IPS-NIHi11 (cell line): ENCODE measurements around the gene MMADHC.
A peak's percentile ranks its signal among the peaks of the same experiment; 100 is the strongest.

Experiments used
- DNase-seq: peaks from one replicate; pipeline ENCODE4 v3.0.0; 2012; ENCODE audit warnings: mixed read lengths, low spot score

Gene MMADHC

DNA sequence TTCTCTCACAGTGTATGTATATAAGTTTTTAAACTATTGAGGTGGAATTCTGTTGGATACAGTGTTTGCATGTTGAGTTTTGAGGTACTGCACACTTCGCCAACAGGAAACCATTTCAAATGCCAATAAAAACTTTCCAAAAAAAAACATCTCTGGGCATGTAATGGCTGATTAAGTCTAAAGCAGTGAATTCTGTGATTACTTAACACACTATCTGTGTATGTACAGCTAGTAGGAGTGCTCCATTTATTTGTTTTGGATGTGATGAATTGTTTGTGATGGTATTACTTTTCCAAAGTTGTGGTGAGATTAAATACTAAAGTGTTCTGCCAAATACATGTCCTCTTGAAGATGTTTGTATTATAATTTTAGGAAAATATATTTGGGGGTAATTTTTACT, 31.1 kb downstream of the MMADHC start:
- no peak for DNase-seq

DNA sequence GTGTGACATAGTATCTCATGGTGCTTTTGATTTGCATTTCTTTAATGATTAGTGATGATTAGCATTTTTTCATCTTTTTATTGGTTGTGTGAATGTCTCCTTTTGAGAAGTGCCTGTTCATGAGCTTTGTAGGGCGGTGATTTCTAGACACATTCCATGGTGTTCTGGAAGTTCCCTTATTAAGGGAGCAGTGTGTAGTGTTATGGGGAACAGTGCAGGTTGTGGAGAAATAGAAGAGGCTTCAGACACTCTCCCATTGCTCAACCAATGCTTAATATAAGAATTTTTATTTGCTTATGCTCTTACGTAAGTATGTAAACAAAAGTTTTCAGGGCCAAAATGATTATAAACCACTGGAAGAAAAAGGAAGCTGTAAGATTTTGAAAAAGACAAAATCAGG, 34.7 kb downstream of the MMADHC start:
- no peak for DNase-seq

- DNase-seq: no peak
Observed at GRCh38 chr2:149552226-149552625, 35.3 kb downstream of the MMADHC start.

DNA sequence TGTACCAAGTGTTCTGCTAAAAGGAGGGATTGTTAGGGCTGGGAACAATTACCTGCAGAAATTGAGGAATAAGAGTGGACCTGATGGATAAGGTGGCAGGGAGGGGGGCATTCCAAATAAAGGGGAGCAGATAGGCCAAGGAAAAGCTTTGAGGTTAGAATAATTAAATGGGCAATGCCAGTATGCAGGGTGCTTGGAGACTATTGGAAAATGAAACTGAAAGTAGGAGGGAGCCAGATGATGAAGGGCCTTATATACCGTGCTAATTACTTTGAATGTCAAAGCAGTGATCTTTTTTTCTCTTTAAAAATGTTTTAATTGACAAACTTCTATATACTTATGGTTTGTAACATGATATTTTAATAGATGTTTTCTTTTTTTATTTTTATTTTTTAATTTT, 42.9 kb downstream of the MMADHC start:
- DNase-seq: no peak

DNA sequence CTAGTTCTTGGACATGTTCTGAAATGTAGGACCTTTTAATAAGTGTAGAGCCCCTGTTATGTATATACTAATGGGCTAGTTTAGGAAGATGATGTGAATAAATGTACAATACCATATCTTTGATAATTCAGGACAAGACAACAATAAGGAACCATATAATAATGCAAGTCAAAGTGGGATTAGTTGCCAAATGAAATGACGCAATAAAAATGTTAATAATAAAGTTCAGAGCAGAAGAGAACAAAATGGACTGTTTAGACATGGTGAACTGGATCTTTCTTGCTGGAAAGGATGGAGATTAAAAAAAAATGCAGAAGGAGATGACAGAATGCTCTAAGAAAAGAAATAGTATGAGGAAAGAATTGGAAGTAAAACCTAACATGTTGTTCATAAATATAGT, 43.7 kb downstream of the MMADHC start:
- no peak for DNase-seq

DNA sequence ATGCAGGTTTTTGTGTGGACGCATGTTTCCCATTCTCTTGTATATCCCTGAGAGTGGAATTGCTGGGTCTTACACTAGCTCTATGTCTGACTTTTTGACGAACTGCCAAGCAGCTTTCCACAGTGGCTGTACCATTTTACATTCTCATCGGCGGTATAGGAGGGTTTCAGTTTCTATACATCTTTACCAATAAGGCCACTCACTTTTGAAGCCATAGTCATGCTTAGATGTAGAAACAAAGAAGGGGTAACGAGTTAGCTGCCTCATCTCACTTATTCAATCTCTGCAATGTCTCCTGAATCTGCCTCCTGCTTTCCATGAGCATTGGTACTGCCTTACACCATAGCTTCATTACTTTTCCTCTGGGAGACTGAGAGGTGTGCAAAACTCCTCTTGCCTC, 47.4 kb downstream of the MMADHC start:
- no peak for DNase-seq

GRCh38 chr2:149538138-149538833, 49.3 kb downstream of the MMADHC start:
- DNase-seq: peak; percentile 31

GRCh38 chr2:149537092-149537726, 50.4 kb downstream of the MMADHC start:
- no peak for DNase-seq

GRCh38 chr2:149536649-149537048, 50.9 kb downstream of the MMADHC start:
- DNase-seq: no peak

GRCh38 chr2:149534674-149535073, 52.9 kb downstream of the MMADHC start:
- DNase-seq: no peak

DNA sequence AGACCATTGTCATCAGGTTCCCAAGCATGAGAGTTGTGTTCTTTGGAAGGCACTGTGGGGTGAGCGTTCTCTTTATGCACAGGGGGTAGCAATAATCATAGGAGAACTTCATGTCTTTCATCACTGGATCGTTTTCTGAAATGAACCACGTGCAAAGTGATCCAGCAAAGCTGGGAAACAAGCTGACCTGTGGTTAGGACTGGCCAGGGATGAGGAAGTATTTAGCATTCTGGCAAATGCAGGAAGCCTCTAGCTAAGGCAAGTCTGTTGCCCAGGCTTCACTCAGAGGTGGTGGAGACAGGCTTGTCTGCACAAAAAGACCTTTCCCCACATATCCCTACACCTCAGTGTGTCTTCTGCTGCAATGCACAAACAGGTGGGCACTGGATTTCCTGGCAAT, 58.6 kb downstream of the MMADHC start:
- DNase-seq: no peak

GRCh38 chr2:149527998-149528755, 59.4 kb downstream of the MMADHC start:
- DNase-seq: no peak

DNA sequence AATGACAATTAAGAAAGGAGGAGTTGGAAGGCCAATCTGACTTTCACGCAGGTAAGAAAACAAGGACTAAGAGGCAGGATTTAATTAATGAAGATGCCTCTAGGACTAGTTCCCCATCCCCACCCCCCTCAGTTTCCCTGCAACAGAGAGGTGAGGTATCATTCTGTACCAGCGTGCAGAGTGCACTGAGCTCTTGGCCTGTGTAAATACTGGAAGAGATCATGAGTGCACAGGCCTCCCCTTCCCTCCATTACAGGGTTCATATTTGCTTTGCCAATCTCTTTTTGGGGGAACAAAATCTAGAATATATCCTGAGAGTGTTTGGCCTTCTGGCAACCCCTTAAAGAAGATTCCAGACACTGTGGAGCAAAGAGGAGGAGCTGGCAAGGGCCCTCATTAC, 60.9 kb downstream of the MMADHC start:
- no peak for DNase-seq

- no peak for DNase-seq
Observed at GRCh38 chr2:149525323-149525722, 62.3 kb downstream of the MMADHC start.
